ENCODE results near the gene SCRT2.
"Not testable (repeated sequence)": the region's sequence is repeated elsewhere in the genome, so short reads cannot be mapped to it uniquely, and the experiment has no call there.

GRCh38 chr20:642013-642397, 33.6 kb downstream of the SCRT2 start:
- not testable (repeated sequence) for TF ChIP-seq SIN3A (IDR thresholded peaks at IDR 0.05; ENCODE audit: borderline replicate concordance in 2 of 2, control insufficient read depth in 1 of 2, low read depth in 2 of 2, low read length in 2 of 2); EP300 (IDR thresholded peaks at IDR 0.05; ENCODE audit: low read length)

Measured in K562 (cell line).